Inflammatory macrophage (primary cell): ENCODE measurements around the gene COL4A4.

ENCODE experiments used
- DNase-seq, 2 donors: peaks; one replicate each; pipeline ENCODE4 v3.0.0-alpha.2; 2020 to 2022

The COL4A4 gene

GRCh38 chr2:226979004-226979403 lies 185.0 kb downstream of the COL4A4 start:
- no peak for DNase-seq

- DNase-seq, result no peak
Observed at GRCh38 chr2:226978300-226978699, 185.7 kb downstream of the COL4A4 start.

GRCh38 chr2:226977775-226978190 lies 186.2 kb downstream of the COL4A4 start:
- no peak for DNase-seq

GRCh38 chr2:226973816-226974215 lies 190.2 kb downstream of the COL4A4 start:
- no peak for DNase-seq

- no peak for DNase-seq
Observed at GRCh38 chr2:226971770-226972169, 192.2 kb downstream of the COL4A4 start.

GRCh38 chr2:226971084-226971483 lies 192.9 kb downstream of the COL4A4 start:
- no peak for DNase-seq

- DNase-seq, result no peak
Observed at GRCh38 chr2:226970362-226970761, 193.6 kb downstream of the COL4A4 start.

- no peak for DNase-seq
Observed at GRCh38 chr2:226969417-226970080, 194.5 kb downstream of the COL4A4 start.

- peak in 1 of 2 donors; percentile 6 for DNase-seq
Observed at GRCh38 chr2:226965376-226965775, 198.6 kb downstream of the COL4A4 start.

GRCh38 chr2:226963528-226963927 lies 200.5 kb downstream of the COL4A4 start:
- DNase-seq, result no peak

- no peak for DNase-seq
Observed at GRCh38 chr2:226962176-226962773, 201.7 kb downstream of the COL4A4 start.

- DNase-seq, result no peak
Observed at GRCh38 chr2:226959418-226959817, 204.6 kb downstream of the COL4A4 start.

- no peak for DNase-seq
Observed at GRCh38 chr2:226956659-226957058, 207.3 kb downstream of the COL4A4 start.

- no peak for DNase-seq
Observed at GRCh38 chr2:226953826-226954225, 210.2 kb downstream of the COL4A4 start.

- DNase-seq, result no peak
Observed at GRCh38 chr2:226953206-226953605, 210.8 kb downstream of the COL4A4 start.
